Type B pancreatic cell (in vitro differentiated cells): Measurements from ENCODE around the gene OR2AT4. TPM values are rescaled to one million over a fixed set of nuclear protein-coding genes. Genes with fewer than 3 reads are reported as not detected.

Source experiments
- DNase-seq: peaks from one replicate; pipeline ENCODE4 v3.0.0; 2021; ENCODE audit warnings: mixed read lengths; ENCODE audit not compliant: unreplicated experiment; ENCODE audit errors: extremely low spot score
- H3K27ac Mint-ChIP-seq: 2 replicates; pipeline ENCODE4 v1.8.0; 2021; ENCODE audit warnings: mild to moderate bottlenecking, mixed read lengths
- H3K27me3 Mint-ChIP-seq: 2 replicates; pipeline ENCODE4 v1.8.0; 2021; ENCODE audit warnings: mixed read lengths
- H3K36me3 Mint-ChIP-seq: 2 replicates; pipeline ENCODE4 v1.8.0; 2021; ENCODE audit warnings: mixed read lengths
- H3K4me1 Mint-ChIP-seq: one replicate; pipeline ENCODE4 v1.8.0; 2021; ENCODE audit warnings: mixed read lengths; ENCODE audit not compliant: unreplicated experiment
- H3K4me3 Mint-ChIP-seq: 2 replicates; pipeline ENCODE4 v1.8.0; 2021; ENCODE audit warnings: mild to moderate bottlenecking, mixed read lengths
- H3K9me3 Mint-ChIP-seq: 2 replicates; pipeline ENCODE4 v1.8.0; 2021; ENCODE audit warnings: mixed read lengths
- total RNA-seq: library from RNA; stranded (reverse); gene quantifications from 2 replicates; pipeline ENCODE4 v1.2.1, GENCODE V29; 2021; ENCODE audit warnings: low replicate concordance
- TF ChIP-seq, protein P1 (sequence below): fragments of 200-600 bp; sonication (generic); conservative IDR thresholded peaks from 2 replicates; pipeline ENCODE4 v1.5.0; 2021; ENCODE audit warnings: antibody characterized with exemption, mild to moderate bottlenecking

OR2AT4 gene
- total RNA-seq, 1 donor from 2014 or later: not detected

DNA sequence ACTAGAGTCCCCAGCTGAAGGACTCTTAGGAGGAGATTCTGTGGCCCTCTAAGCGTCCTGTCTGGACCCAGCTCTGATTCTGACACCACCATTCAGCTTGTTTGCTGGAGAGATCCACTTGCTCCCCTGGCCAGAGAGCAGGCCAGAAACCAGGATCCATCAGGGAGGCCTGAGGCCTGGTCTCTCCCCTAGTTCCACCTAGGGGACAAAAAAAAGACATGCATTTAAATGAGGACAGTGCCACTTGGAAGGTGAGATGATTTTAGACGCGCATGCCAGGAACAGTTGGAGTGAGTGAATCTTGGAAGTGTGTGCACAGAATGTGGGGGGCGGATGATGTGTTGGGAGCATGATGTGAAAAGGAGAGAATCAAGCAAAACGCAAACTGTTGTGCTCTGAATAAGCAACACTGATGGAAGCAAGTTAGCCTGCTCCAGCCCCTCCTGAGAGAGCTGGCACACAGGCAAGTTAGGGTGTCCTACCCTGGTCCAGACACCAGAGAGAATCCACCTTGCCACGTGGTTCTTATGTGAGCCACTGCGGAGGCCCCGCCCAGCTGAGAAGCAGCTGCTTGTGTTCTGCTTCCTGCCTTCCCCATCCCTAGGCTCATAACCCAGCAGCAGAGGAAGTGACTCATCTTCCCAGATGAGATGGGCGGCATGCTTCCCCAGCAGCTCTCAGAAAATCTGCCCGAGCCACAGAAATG is 46.2 kb upstream of the OR2AT4 start:
- DNase-seq: peak; percentile 51

GRCh38 chr11:75141166-75141565 is 44.5 kb upstream of the OR2AT4 start:
- no peaks in the 10 kb centered on the region for H3K36me3 Mint-ChIP-seq
- H3K4me3 Mint-ChIP-seq: no peak overlapping the region
- TF ChIP-seq, protein P1, sequence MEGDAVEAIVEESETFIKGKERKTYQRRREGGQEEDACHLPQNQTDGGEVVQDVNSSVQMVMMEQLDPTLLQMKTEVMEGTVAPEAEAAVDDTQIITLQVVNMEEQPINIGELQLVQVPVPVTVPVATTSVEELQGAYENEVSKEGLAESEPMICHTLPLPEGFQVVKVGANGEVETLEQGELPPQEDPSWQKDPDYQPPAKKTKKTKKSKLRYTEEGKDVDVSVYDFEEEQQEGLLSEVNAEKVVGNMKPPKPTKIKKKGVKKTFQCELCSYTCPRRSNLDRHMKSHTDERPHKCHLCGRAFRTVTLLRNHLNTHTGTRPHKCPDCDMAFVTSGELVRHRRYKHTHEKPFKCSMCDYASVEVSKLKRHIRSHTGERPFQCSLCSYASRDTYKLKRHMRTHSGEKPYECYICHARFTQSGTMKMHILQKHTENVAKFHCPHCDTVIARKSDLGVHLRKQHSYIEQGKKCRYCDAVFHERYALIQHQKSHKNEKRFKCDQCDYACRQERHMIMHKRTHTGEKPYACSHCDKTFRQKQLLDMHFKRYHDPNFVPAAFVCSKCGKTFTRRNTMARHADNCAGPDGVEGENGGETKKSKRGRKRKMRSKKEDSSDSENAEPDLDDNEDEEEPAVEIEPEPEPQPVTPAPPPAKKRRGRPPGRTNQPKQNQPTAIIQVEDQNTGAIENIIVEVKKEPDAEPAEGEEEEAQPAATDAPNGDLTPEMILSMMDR: no peak
- H3K27ac Mint-ChIP-seq: no peak overlapping the region
- peaks cover 3% of the 10 kb centered on the region for H3K4me1 Mint-ChIP-seq
- peak; percentile 49 for DNase-seq
- peaks cover 36% of the 10 kb centered on the region for H3K27me3 Mint-ChIP-seq
- H3K9me3 Mint-ChIP-seq: no peaks in the 10 kb centered on the region

More for the DNA sequence above, 46.2 kb upstream of the OR2AT4 start:
- H3K9me3 Mint-ChIP-seq: no peaks in the 10 kb centered on the region
- H3K27ac Mint-ChIP-seq: no peak overlapping the region
- no peaks in the 10 kb centered on the region for H3K36me3 Mint-ChIP-seq
- H3K4me3 Mint-ChIP-seq: no peak overlapping the region
- peaks cover 32% of the 10 kb centered on the region for H3K27me3 Mint-ChIP-seq
- TF ChIP-seq, protein P1: no peak
- H3K4me1 Mint-ChIP-seq: peaks cover 7% of the 10 kb centered on the region

- Mint-ChIP-seq H3K27me3 (peaks cover 42% of the 10 kb centered on the region), H3K36me3 (no peaks in the 10 kb centered on the region), H3K9me3 (no peaks in the 10 kb centered on the region), H3K4me3 (no peak overlapping the region), H3K27ac (no peak overlapping the region), H3K4me1 (peaks cover 3% of the 10 kb centered on the region)
- peak; percentile 76 for DNase-seq
- TF ChIP-seq, protein P1: peak; percentile 94
These were observed 43.8 kb upstream of the OR2AT4 start for GRCh38 chr11:75140269-75141138.

GRCh38 chr11:75135651-75136050 is 39.0 kb upstream of the OR2AT4 start:
- Mint-ChIP-seq H3K27ac (no peak overlapping the region), H3K4me3 (no peak overlapping the region), H3K36me3 (no peaks in the 10 kb centered on the region), H3K4me1 (peaks cover 4% of the 10 kb centered on the region), H3K27me3 (peaks cover 58% of the 10 kb centered on the region), H3K9me3 (no peaks in the 10 kb centered on the region)
- TF ChIP-seq, protein P1: no peak
- no peak for DNase-seq

- H3K9me3 Mint-ChIP-seq: no peaks in the 10 kb centered on the region
- peaks cover 4% of the 10 kb centered on the region for H3K4me1 Mint-ChIP-seq
- TF ChIP-seq, protein P1: no peak
- DNase-seq: peak; percentile 40
- no peaks in the 10 kb centered on the region for H3K36me3 Mint-ChIP-seq
- no peak overlapping the region for H3K27ac Mint-ChIP-seq
- no peak overlapping the region for H3K4me3 Mint-ChIP-seq
- H3K27me3 Mint-ChIP-seq: peaks cover 55% of the 10 kb centered on the region
These were observed 38.5 kb upstream of the OR2AT4 start for GRCh38 chr11:75135021-75135650.
